22Rv1 (cell line): ENCODE results near the gene BMP7.

ENCODE experiments used
- H3K27ac ChIP-seq: fragments of 450-650 bp; 2 replicates; pipeline ENCODE4 v1.5.1; 2017
- CTCF ChIP-seq: fragments of 450-650 bp; IDR thresholded peaks from 2 replicates; pipeline ENCODE4 v1.5.1; 2017; ENCODE audit warnings: mild to moderate bottlenecking
- ZFX ChIP-seq: fragments of 450-650 bp; IDR thresholded peaks from 2 replicates; pipeline ENCODE4 v1.6.1; 2017; ENCODE audit warnings: antibody characterized with exemption, borderline replicate concordance

The BMP7 gene

GRCh38 chr20:57211908-57212533 is 54.4 kb downstream of the BMP7 start:
- no peak for TF ChIP-seq CTCF
- no peak for TF ChIP-seq ZFX
- no peak overlapping the region for H3K27ac ChIP-seq

GRCh38 chr20:57211406-57211805 is 55.0 kb downstream of the BMP7 start:
- TF ChIP-seq CTCF (no peak), ZFX (no peak)
- no peak overlapping the region for H3K27ac ChIP-seq

GRCh38 chr20:57210911-57211280 is 55.5 kb downstream of the BMP7 start:
- TF ChIP-seq CTCF: no peak
- TF ChIP-seq ZFX: no peak
- H3K27ac ChIP-seq: no peak overlapping the region

- H3K27ac ChIP-seq: no peak overlapping the region
Observed at GRCh38 chr20:57210054-57210910, 56.2 kb downstream of the BMP7 start.

GRCh38 chr20:57209413-57209812 is 57.0 kb downstream of the BMP7 start:
- no peak overlapping the region for H3K27ac ChIP-seq
- TF ChIP-seq ZFX (no peak), CTCF (no peak)

More at GRCh38 chr20:57210054-57210910, 56.2 kb downstream of the BMP7 start:
- TF ChIP-seq CTCF (no peak), ZFX (no peak)

- TF ChIP-seq ZFX (no peak), CTCF (no peak)
- H3K27ac ChIP-seq: no peak overlapping the region
Observed at GRCh38 chr20:57208198-57208597, 58.2 kb downstream of the BMP7 start.

GRCh38 chr20:57207251-57207650 is 59.2 kb downstream of the BMP7 start:
- TF ChIP-seq ZFX (no peak), CTCF (no peak)

More at GRCh38 chr20:57207251-57207650, 59.2 kb downstream of the BMP7 start:
- no peak overlapping the region for H3K27ac ChIP-seq
